IMR-90 (cell line): Measurements from ENCODE around the gene NOX4. TPM values are rescaled to one million over a fixed set of nuclear protein-coding genes. Genes with fewer than 3 reads are reported as not detected.

ENCODE experiments used
- ATAC-seq: fragments of 200-7000 bp; cut with Tn5 transposase; 2 replicates; pipeline ENCODE4 v1.9.1; 2020; ENCODE audit warnings: low read depth, mild to moderate bottlenecking, moderate library complexity
- BruUV-seq: library from RNA; stranded (reverse); fragments of 400-500 nt; replicated peaks from 2 replicates; lab custom pipeline; 2021; lab: Mats Ljungman, UMichigan
- CTCF ChIA-PET: fragments of 300-600 bp; formaldehyde crosslinking; extraction: SDS; loops from one replicate; lab custom pipeline; 2021; ENCODE audit warnings: antibody characterized with exemption; lab: Yijun Ruan, JAX
- POLR2A ChIA-PET: fragments of 300-600 bp; sonication (Branson Sonifier 250); formaldehyde crosslinking; loops from one replicate; lab custom pipeline; 2022; ENCODE audit warnings: antibody characterized with exemption; ENCODE audit not compliant: unreplicated experiment; lab: Charles Lee
- DNase-seq: peaks from one replicate; pipeline ENCODE4 v3.0.0; 2013
- H2AFZ ChIP-seq: replicated peaks from 2 replicates; pipeline ENCODE3; 2013; ENCODE audit warnings: low read length, mild to moderate bottlenecking; ENCODE audit not compliant: poor library complexity
- H2AK5ac ChIP-seq: 2 replicates; pipeline ENCODE4 v1.6.1; 2013; ENCODE audit warnings: low read depth, low read length, inconsistent platforms
- H2AK9ac ChIP-seq: replicated peaks from 2 replicates; pipeline ENCODE3; 2013; ENCODE audit warnings: mild to moderate bottlenecking, low read depth, low read length, moderate library complexity; ENCODE audit not compliant: poor library complexity
- H2BK120ac ChIP-seq: 2 replicates; pipeline ENCODE4 v1.6.1; 2013; ENCODE audit warnings: low read depth, low read length, inconsistent platforms
- H2BK15ac ChIP-seq: 3 replicates; pipeline ENCODE4 v1.6.1; 2013; ENCODE audit warnings: low read depth, low read length, inconsistent platforms
- H2BK20ac ChIP-seq: 2 replicates; pipeline ENCODE4 v1.6.1; 2013; ENCODE audit warnings: low read depth, mild to moderate bottlenecking, inconsistent platforms, low read length, moderate library complexity
- H2BK5ac ChIP-seq: 2 replicates; pipeline ENCODE4 v1.6.1; 2013; ENCODE audit warnings: mild to moderate bottlenecking, low read depth, low read length, inconsistent platforms; ENCODE audit not compliant: poor library complexity, severe bottlenecking
- H3K14ac ChIP-seq: replicated peaks from 2 replicates; pipeline ENCODE4 v1.6.1; 2013; ENCODE audit warnings: low read depth, low read length, inconsistent platforms
- H3K18ac ChIP-seq: 2 replicates; pipeline ENCODE4 v1.6.1; 2013; ENCODE audit warnings: low read depth, low read length, control low read depth
- H3K23ac ChIP-seq: 2 replicates; pipeline ENCODE4 v1.6.1; 2013; ENCODE audit warnings: low read depth, low read length, inconsistent platforms
- H3K27ac ChIP-seq: 2 replicates; pipeline ENCODE4 v1.5.1; 2013; ENCODE audit warnings: mild to moderate bottlenecking, control low read depth, low read length; ENCODE audit not compliant: insufficient read depth
- H3K27me3 ChIP-seq: 2 replicates; pipeline ENCODE4 v1.6.1; 2013; ENCODE audit warnings: low read length; ENCODE audit not compliant: control insufficient read depth, insufficient read depth
- H3K36me3 ChIP-seq: 2 replicates; pipeline ENCODE4 v1.6.1; 2013; ENCODE audit warnings: low read length, mixed read lengths; ENCODE audit not compliant: control insufficient read depth, insufficient read depth
- H3K4ac ChIP-seq: 2 replicates; pipeline ENCODE4 v1.6.1; 2013; ENCODE audit warnings: low read depth, low read length, inconsistent platforms
- H3K4me1 ChIP-seq: 2 replicates; pipeline ENCODE4 v1.6.1; 2013; ENCODE audit warnings: low read length, mixed read lengths; ENCODE audit not compliant: control insufficient read depth, insufficient read depth
- H3K4me2 ChIP-seq: 2 replicates; pipeline ENCODE4 v1.6.1; 2013; ENCODE audit warnings: low read depth, mild to moderate bottlenecking, control low read depth, low read length, moderate library complexity
- H3K4me3 ChIP-seq: 2 replicates; pipeline ENCODE4 v1.5.1; 2013; ENCODE audit warnings: low read depth, mild to moderate bottlenecking, control low read depth, low read length, moderate library complexity; ENCODE audit not compliant: insufficient read depth
- H3K56ac ChIP-seq: 2 replicates; pipeline ENCODE4 v1.6.1; 2013; ENCODE audit warnings: low read length, inconsistent platforms; ENCODE audit not compliant: insufficient read depth; ENCODE audit errors: extremely low read depth
- H3K79me1 ChIP-seq, 2 experiments: 2 replicates each; pipeline ENCODE4 v1.6.1; 2013; ENCODE audit warnings: low read length in 2 of 2, inconsistent platforms in 1 of 2, low read depth in 1 of 2
- H3K9ac ChIP-seq: 2 replicates; pipeline ENCODE4 v1.6.1; 2013; ENCODE audit warnings: low read depth, low read length, control low read depth
- H3K9me1 ChIP-seq: 2 replicates; pipeline ENCODE4 v1.6.1; 2013; ENCODE audit warnings: low read length, inconsistent platforms; ENCODE audit not compliant: insufficient read depth
- H3K9me3 ChIP-seq: 2 replicates; pipeline ENCODE4 v1.6.1; 2013; ENCODE audit warnings: low read length; ENCODE audit not compliant: control insufficient read depth, insufficient read depth
- H4K20me1 ChIP-seq: 2 replicates; pipeline ENCODE4 v1.6.1; 2013; ENCODE audit warnings: low read length, inconsistent platforms; ENCODE audit not compliant: insufficient read depth
- H4K5ac ChIP-seq: 2 replicates; pipeline ENCODE4 v1.6.1; 2013; ENCODE audit warnings: mild to moderate bottlenecking, low read depth, low read length, control low read depth
- H4K8ac ChIP-seq, 2 experiments: 2 replicates each; pipeline ENCODE4 v1.6.1; 2013; ENCODE audit warnings: low read depth in 2 of 2, low read length in 2 of 2, control low read depth in 1 of 2, inconsistent platforms in 1 of 2
- H4K91ac ChIP-seq: 2 replicates; pipeline ENCODE4 v1.6.1; 2013; ENCODE audit warnings: low read depth, low read length, inconsistent platforms; ENCODE audit not compliant: insufficient read depth
- BHLHE40 ChIP-seq: fragments of 150-350 bp; IDR thresholded peaks from 2 replicates; pipeline ENCODE4 v1.6.1; 2016; ENCODE audit warnings: mild to moderate bottlenecking, low read depth, low read length
- CEBPB ChIP-seq: IDR thresholded peaks from 2 replicates; pipeline ENCODE4 v1.6.1; 2012; ENCODE audit warnings: low read depth, low read length, improper control_type of control experiment
- CHD1 ChIP-seq: IDR thresholded peaks from 2 replicates; pipeline ENCODE4 v1.6.1; 2012; ENCODE audit warnings: low read depth, low read length, improper control_type of control experiment
- CTCF ChIP-seq: conservative IDR thresholded peaks from 2 replicates; pipeline ENCODE4 v1.5.1; 2012; ENCODE audit warnings: mild to moderate bottlenecking, low read depth, low read length, improper control_type of control experiment
- ELK1 ChIP-seq: fragments of 150-350 bp; IDR thresholded peaks from 2 replicates; pipeline ENCODE4 v1.6.1; 2016; ENCODE audit warnings: low read depth, mild to moderate bottlenecking, low read length, moderate library complexity, borderline replicate concordance
- FOS ChIP-seq: fragments of 150-350 bp; IDR thresholded peaks from 2 replicates; pipeline ENCODE4 v1.6.1; 2016; ENCODE audit warnings: low read depth, low read length
- MAFK ChIP-seq: IDR thresholded peaks from 2 replicates; pipeline ENCODE4 v1.6.1; 2012; ENCODE audit warnings: low read depth, low read length, improper control_type of control experiment
- MAZ ChIP-seq: IDR thresholded peaks from 2 replicates; pipeline ENCODE4 v1.6.1; 2012; ENCODE audit warnings: low read depth, mild to moderate bottlenecking, low read length, improper control_type of control experiment, moderate library complexity, borderline replicate concordance
- MXI1 ChIP-seq: IDR thresholded peaks from 2 replicates; pipeline ENCODE4 v1.6.1; 2012; ENCODE audit warnings: low read depth, mild to moderate bottlenecking, low read length, moderate library complexity, borderline replicate concordance
- NFE2L2 ChIP-seq: fragments of 150-350 bp; IDR thresholded peaks from 2 replicates; pipeline ENCODE4 v1.6.1; 2016; ENCODE audit warnings: low read depth, mild to moderate bottlenecking, low read length
- POLR2A ChIP-seq: IDR thresholded peaks from 2 replicates; pipeline ENCODE4 v1.6.1; 2012; ENCODE audit warnings: mild to moderate bottlenecking, low read depth, low read length
- RAD21 ChIP-seq: IDR thresholded peaks from 2 replicates; pipeline ENCODE4 v1.6.1; 2012; ENCODE audit warnings: low read length, improper control_type of control experiment
- RCOR1 ChIP-seq: IDR thresholded peaks from 2 replicates; pipeline ENCODE4 v1.6.1; 2012; ENCODE audit warnings: mild to moderate bottlenecking, low read length, improper control_type of control experiment; ENCODE audit not compliant: insufficient replicate concordance
- RFX5 ChIP-seq: IDR thresholded peaks from 2 replicates; pipeline ENCODE4 v1.8.0; 2012; ENCODE audit warnings: low read depth, mild to moderate bottlenecking, low read length, moderate library complexity
- SMC3 ChIP-seq: fragments of 150-350 bp; IDR thresholded peaks from 2 replicates; pipeline ENCODE4 v1.6.1; 2016; ENCODE audit warnings: low read depth, mild to moderate bottlenecking, antibody characterized with exemption, low read length, moderate library complexity
- USF2 ChIP-seq: fragments of 150-350 bp; IDR thresholded peaks from 2 replicates; pipeline ENCODE4 v1.6.1; 2017; ENCODE audit warnings: mild to moderate bottlenecking, antibody characterized with exemption, low read length, low read depth
- WGBS, 2 experiments: methylation state at CpG; one replicate each; pipeline versions ENCODE4 v1.1.5 to v1.1.7; 2013; ENCODE audit warnings: missing lambda C conversion rate in 2 of 2; ENCODE audit not compliant: insufficient read length in 1 of 2; ENCODE audit errors: extremely low coverage in 2 of 2; 5-methylcytosine and 5-hydroxymethylcytosine counted together
- dilution Hi-C: fragments of 300-500 bp; cut with HindIII; formaldehyde crosslinking; loops from one replicate; pipeline ENCODE4 v1.14.3; 2018; ENCODE audit warnings: low sequenced_read_pairs; ENCODE audit not compliant: unreplicated experiment
- in situ Hi-C: fragments of 300-500 bp; cut with MboI; formaldehyde crosslinking; loops from 3 replicates; pipeline ENCODE4 v1.14.3; 2019; ENCODE audit warnings: low sequenced_read_pairs, inconsistent platforms, mixed read lengths
- intact Hi-C: fragments of 100-400 bp; cut with micrococcal nuclease; formaldehyde crosslinking; loops from 2 replicates; pipeline ENCODE4 v1.10.0; 2022
- polyA plus RNA-seq, 3 experiments: library from polyadenylated mRNA; depleted of rRNA; stranded (reverse); fragments of >200 nt; gene quantifications; 2 replicates each; pipeline ENCODE4 v1.2.3, GENCODE V29; 2012; ENCODE audit warnings: low replicate concordance in 1 of 3
- total RNA-seq: library from RNA; depleted of rRNA; stranded (reverse); fragments of >200 nt; gene quantifications from 2 replicates; pipeline ENCODE4 v1.2.3, GENCODE V29; 2012

The NOX4 gene
- total and polyA plus RNA-seq, 2 of the 4 experiments (the other 2 are of a cell fraction): 4.7 to 11.7 TPM

GRCh38 chr11:89321401-89321800 lies 169.8 kb downstream of the NOX4 start:
- H3K4me2 ChIP-seq: no peak overlapping the region
- BruUV-seq: no TSS peak
- TF ChIP-seq MAZ: no peak
- no peak for TF ChIP-seq CHD1
- TF ChIP-seq ELK1: no peak
- TF ChIP-seq POLR2A: no peak
- no peak for TF ChIP-seq CTCF
- TF ChIP-seq RAD21: no peak
- no peak for TF ChIP-seq CEBPB
- no peak for TF ChIP-seq BHLHE40
- no peak for TF ChIP-seq MXI1
- TF ChIP-seq USF2: no peak
- no peak for TF ChIP-seq SMC3
- no peak for TF ChIP-seq RCOR1
- TF ChIP-seq MAFK: no peak
- no peak for TF ChIP-seq RFX5
- TF ChIP-seq FOS: no peak
- no peak for TF ChIP-seq NFE2L2
- WGBS, 2 experiments: no CpG with 5 or more reads among the region's 2 CpGs
- H3K27ac ChIP-seq: no peak overlapping the region
- ATAC-seq (no peak), DNase-seq (no peak)
- no peak overlapping the region for H3K4ac ChIP-seq
- no peak overlapping the region for H3K9ac ChIP-seq
- in situ Hi-C loops: no loop called here
- H2BK20ac ChIP-seq: no peak overlapping the region
- H4K8ac ChIP-seq: no peak overlapping the region
- ChIA-PET POLR2A (no interaction called here), CTCF (no interaction called here)
- dilution Hi-C loops: no loop called here
- H3K9me1 ChIP-seq: no peaks in the 10 kb centered on the region
- H4K5ac ChIP-seq: no peak overlapping the region
- H3K27me3 ChIP-seq: no peaks in the 10 kb centered on the region
- H4K91ac ChIP-seq: no peak overlapping the region
- no peaks in the 10 kb centered on the region for H3K4me1 ChIP-seq
- H3K14ac ChIP-seq: no peak overlapping the region
- H3K56ac ChIP-seq: no peak overlapping the region
- no peak overlapping the region for H2AFZ ChIP-seq
- no peaks in the 10 kb centered on the region for H4K20me1 ChIP-seq
- H3K36me3 ChIP-seq: no peaks in the 10 kb centered on the region
- no peak overlapping the region for H2BK5ac ChIP-seq
- no peak overlapping the region for H3K18ac ChIP-seq
- intact Hi-C loops: no loop called here
- no peak overlapping the region for H3K23ac ChIP-seq
- H3K4me3 ChIP-seq: no peak overlapping the region
- H2AK5ac ChIP-seq: no peak overlapping the region
- no peak overlapping the region for H2BK15ac ChIP-seq
- no peaks in the 10 kb centered on the region for H3K9me3 ChIP-seq
- no peaks in the 10 kb centered on the region for H3K79me1 ChIP-seq
- H2AK9ac ChIP-seq: no peak overlapping the region
- no peak overlapping the region for H2BK120ac ChIP-seq
